ENCODE measurements around the gene SURF4. TPM values are rescaled to one million over a fixed set of nuclear protein-coding genes. Genes with fewer than 3 reads are reported as not detected.
"Not testable (repeated sequence)": the region's sequence is repeated elsewhere in the genome, so short reads cannot be mapped to it uniquely, and the experiment has no call there.

Gene SURF4
- total and polyA plus RNA-seq, 2 donors, result 52.0 to 87.3 TPM

- Histone ChIP-seq H3K36me3 (ENCODE audit: control insufficient read depth in 2 of 2, insufficient read depth in 2 of 2, low read length in 1 of 2) (peaks cover 23 to 36% of the 10 kb centered on the region in 2 donors), H3K9me3 (ENCODE audit: control insufficient read depth in 2 of 2, insufficient read depth in 1 of 2, low read length in 1 of 2) (no peaks in the 10 kb centered on the region), H3K27ac (ENCODE audit: low read depth in 1 of 2, low read length in 1 of 2) (no peak overlapping the region), H3K27me3 (ENCODE audit: control insufficient read depth in 2 of 2, insufficient read depth in 1 of 2, low read length in 1 of 2) (peaks cover 0 to 11% of the 10 kb centered on the region in 2 donors), H3K4me3 (ENCODE audit: low read length in 2 of 2) (no peak overlapping the region), H3K4me1 (ENCODE audit: control insufficient read depth in 2 of 2, insufficient read depth in 2 of 2, low read length in 2 of 2) (no peaks in the 10 kb centered on the region)
- no peak for DNase-seq (ENCODE audit: low read depth in 6 of 9, low spot score in 9 of 9)
- whole genome bisulfite sequencing, result 96% methylated on average over 6 of the region's 6 CpGs
These were observed 25.7 kb upstream of the SURF4 start for GRCh38 chr9:133401588-133401987.

- Histone ChIP-seq H3K36me3 (ENCODE audit: control insufficient read depth in 2 of 2, insufficient read depth in 2 of 2, low read length in 1 of 2) (peaks cover 12 to 23% of the 10 kb centered on the region in 2 donors), H3K27ac (ENCODE audit: low read depth in 1 of 2, low read length in 1 of 2) (no peak overlapping the region), H3K4me1 (ENCODE audit: control insufficient read depth in 2 of 2, insufficient read depth in 2 of 2, low read length in 2 of 2) (no peaks in the 10 kb centered on the region), H3K27me3 (ENCODE audit: control insufficient read depth in 2 of 2, insufficient read depth in 1 of 2, low read length in 1 of 2) (peaks cover 0 to 16% of the 10 kb centered on the region in 2 donors), H3K9me3 (ENCODE audit: control insufficient read depth in 2 of 2, insufficient read depth in 1 of 2, low read length in 1 of 2) (no peaks in the 10 kb centered on the region), H3K4me3 (ENCODE audit: low read length in 2 of 2) (no peak overlapping the region)
- 95% methylated on average over 12 of the region's 12 CpGs for WGBS
- DNase-seq (ENCODE audit: low read depth in 6 of 9, low spot score in 9 of 9), result no peak
These were observed 24.4 kb upstream of the SURF4 start for GRCh38 chr9:133400292-133400691.

GRCh38 chr9:133397895-133398294, 22.0 kb upstream of the SURF4 start:
- no peak overlapping the region for H3K4me3 ChIP-seq (ENCODE audit: low read length in 2 of 2)
- no peak overlapping the region for H3K27ac ChIP-seq (ENCODE audit: low read depth in 1 of 2, low read length in 1 of 2)
- peaks cover 2 to 10% of the 10 kb centered on the region in 2 donors for H3K36me3 ChIP-seq (ENCODE audit: control insufficient read depth in 2 of 2, insufficient read depth in 2 of 2, low read length in 1 of 2)
- no peaks in the 10 kb centered on the region for H3K9me3 ChIP-seq (ENCODE audit: control insufficient read depth in 2 of 2, insufficient read depth in 1 of 2, low read length in 1 of 2)
- no peak for DNase-seq (ENCODE audit: low read depth in 6 of 9, low spot score in 9 of 9)
- no peaks in the 10 kb centered on the region for H3K4me1 ChIP-seq (ENCODE audit: control insufficient read depth in 2 of 2, insufficient read depth in 2 of 2, low read length in 2 of 2)
- H3K27me3 ChIP-seq (ENCODE audit: control insufficient read depth in 2 of 2, insufficient read depth in 1 of 2, low read length in 1 of 2), result peaks cover 0 to 21% of the 10 kb centered on the region in 2 donors
- whole genome bisulfite sequencing, result 86% methylated on average over 9 of the region's 9 CpGs

- H3K27me3 ChIP-seq (ENCODE audit: control insufficient read depth in 2 of 2, insufficient read depth in 1 of 2, low read length in 1 of 2), result peaks cover 0 to 21% of the 10 kb centered on the region in 2 donors
- H3K27ac ChIP-seq (ENCODE audit: low read depth in 1 of 2, low read length in 1 of 2), result no peak overlapping the region
- H3K4me1 ChIP-seq (ENCODE audit: control insufficient read depth in 2 of 2, insufficient read depth in 2 of 2, low read length in 2 of 2), result no peaks in the 10 kb centered on the region
- DNase-seq (ENCODE audit: low read depth in 6 of 9, low spot score in 9 of 9), result no peak
- 87% methylated on average over 6 of the region's 6 CpGs for WGBS
- H3K4me3 ChIP-seq (ENCODE audit: low read length in 2 of 2), result no peak overlapping the region
- H3K36me3 ChIP-seq (ENCODE audit: control insufficient read depth in 2 of 2, insufficient read depth in 2 of 2, low read length in 1 of 2), result peaks cover 2 to 6% of the 10 kb centered on the region in 2 donors
- no peaks in the 10 kb centered on the region for H3K9me3 ChIP-seq (ENCODE audit: control insufficient read depth in 2 of 2, insufficient read depth in 1 of 2, low read length in 1 of 2)
These were observed 21.5 kb upstream of the SURF4 start for GRCh38 chr9:133397370-133397769.

- no peak for DNase-seq (ENCODE audit: low read depth in 6 of 9, low spot score in 9 of 9)
- H3K27ac ChIP-seq (ENCODE audit: low read depth in 1 of 2, low read length in 1 of 2), result no peak overlapping the region
- 48% methylated on average over 14 of the region's 14 CpGs for WGBS
- peaks cover 0 to 21% of the 10 kb centered on the region in 2 donors for H3K27me3 ChIP-seq (ENCODE audit: control insufficient read depth in 2 of 2, insufficient read depth in 1 of 2, low read length in 1 of 2)
- no peaks in the 10 kb centered on the region for H3K4me1 ChIP-seq (ENCODE audit: control insufficient read depth in 2 of 2, insufficient read depth in 2 of 2, low read length in 2 of 2)
- no peak overlapping the region for H3K4me3 ChIP-seq (ENCODE audit: low read length in 2 of 2)
- H3K9me3 ChIP-seq (ENCODE audit: control insufficient read depth in 2 of 2, insufficient read depth in 1 of 2, low read length in 1 of 2), result no peaks in the 10 kb centered on the region
- H3K36me3 ChIP-seq (ENCODE audit: control insufficient read depth in 2 of 2, insufficient read depth in 2 of 2, low read length in 1 of 2), result peaks cover 2 to 5% of the 10 kb centered on the region in 2 donors
These were observed 21.1 kb upstream of the SURF4 start for GRCh38 chr9:133396952-133397351.

GRCh38 chr9:133394687-133395271, 18.9 kb upstream of the SURF4 start:
- H3K27ac ChIP-seq (ENCODE audit: low read depth in 1 of 2, low read length in 1 of 2), result no peak overlapping the region
- no peak for DNase-seq (ENCODE audit: low read depth in 6 of 9, low spot score in 9 of 9)
- peaks cover 0 to 2% of the 10 kb centered on the region in 2 donors for H3K4me1 ChIP-seq (ENCODE audit: control insufficient read depth in 2 of 2, insufficient read depth in 2 of 2, low read length in 2 of 2)
- H3K27me3 ChIP-seq (ENCODE audit: control insufficient read depth in 2 of 2, insufficient read depth in 1 of 2, low read length in 1 of 2), result peaks cover 0 to 21% of the 10 kb centered on the region in 2 donors
- 34% methylated on average over 8 of the region's 8 CpGs for WGBS
- no peak overlapping the region for H3K4me3 ChIP-seq (ENCODE audit: low read length in 2 of 2)
- H3K9me3 ChIP-seq (ENCODE audit: control insufficient read depth in 2 of 2, insufficient read depth in 1 of 2, low read length in 1 of 2), result peaks cover 0 to 4% of the 10 kb centered on the region in 2 donors
- no peaks in the 10 kb centered on the region for H3K36me3 ChIP-seq (ENCODE audit: control insufficient read depth in 2 of 2, insufficient read depth in 2 of 2, low read length in 1 of 2)

- no peak for DNase-seq (ENCODE audit: low read depth in 6 of 9, low spot score in 9 of 9)
- peaks cover 0 to 4% of the 10 kb centered on the region in 2 donors for H3K9me3 ChIP-seq (ENCODE audit: control insufficient read depth in 2 of 2, insufficient read depth in 1 of 2, low read length in 1 of 2)
- peaks cover 0 to 21% of the 10 kb centered on the region in 2 donors for H3K27me3 ChIP-seq (ENCODE audit: control insufficient read depth in 2 of 2, insufficient read depth in 1 of 2, low read length in 1 of 2)
- H3K36me3 ChIP-seq (ENCODE audit: control insufficient read depth in 2 of 2, insufficient read depth in 2 of 2, low read length in 1 of 2), result no peaks in the 10 kb centered on the region
- 96% methylated on average over 3 of the region's 3 CpGs for WGBS
- H3K4me1 ChIP-seq (ENCODE audit: control insufficient read depth in 2 of 2, insufficient read depth in 2 of 2, low read length in 2 of 2), result peaks cover 0 to 2% of the 10 kb centered on the region in 2 donors
- H3K4me3 ChIP-seq (ENCODE audit: low read length in 2 of 2), result no peak overlapping the region
- H3K27ac ChIP-seq (ENCODE audit: low read depth in 1 of 2, low read length in 1 of 2), result no peak overlapping the region
These were observed 17.5 kb upstream of the SURF4 start for GRCh38 chr9:133393399-133393798.

GRCh38 chr9:133392308-133392707, 16.4 kb upstream of the SURF4 start:
- H3K27ac ChIP-seq (ENCODE audit: low read depth in 1 of 2, low read length in 1 of 2); H3K36me3 ChIP-seq (ENCODE audit: control insufficient read depth in 2 of 2, insufficient read depth in 2 of 2, low read length in 1 of 2); DNase-seq (ENCODE audit: low read depth in 6 of 9, low spot score in 9 of 9); H3K4me3 ChIP-seq (ENCODE audit: low read length in 2 of 2); H3K4me1 ChIP-seq (ENCODE audit: control insufficient read depth in 2 of 2, insufficient read depth in 2 of 2, low read length in 2 of 2); H3K9me3 ChIP-seq (ENCODE audit: control insufficient read depth in 2 of 2, insufficient read depth in 1 of 2, low read length in 1 of 2): not testable (repeated sequence)
- peaks cover 0 to 16% of the 10 kb centered on the region in 2 donors for H3K27me3 ChIP-seq (ENCODE audit: control insufficient read depth in 2 of 2, insufficient read depth in 1 of 2, low read length in 1 of 2)
- WGBS, result 97% methylated on average over 3 of the region's 3 CpGs

GRCh38 chr9:133391449-133391848, 15.6 kb upstream of the SURF4 start:
- peaks cover 0 to 11% of the 10 kb centered on the region in 2 donors for H3K27me3 ChIP-seq (ENCODE audit: control insufficient read depth in 2 of 2, insufficient read depth in 1 of 2, low read length in 1 of 2)
- not testable (repeated sequence) for DNase-seq (ENCODE audit: low read depth in 6 of 9, low spot score in 9 of 9); H3K9me3 ChIP-seq (ENCODE audit: control insufficient read depth in 2 of 2, insufficient read depth in 1 of 2, low read length in 1 of 2); H3K36me3 ChIP-seq (ENCODE audit: control insufficient read depth in 2 of 2, insufficient read depth in 2 of 2, low read length in 1 of 2); H3K4me1 ChIP-seq (ENCODE audit: control insufficient read depth in 2 of 2, insufficient read depth in 2 of 2, low read length in 2 of 2); H3K27ac ChIP-seq (ENCODE audit: low read depth in 1 of 2, low read length in 1 of 2); H3K4me3 ChIP-seq (ENCODE audit: low read length in 2 of 2)
- 79% methylated on average over 3 of the region's 4 CpGs for WGBS

Data from thymus (tissue), 11 donors.